ENCODE results near the gene TGM2.

TGM2 gene

GRCh38 chr20:38165089-38165965 is at the start of gene TGM2:
Gene TGM2, minus strand, starts transcription at chr20:38165270. Its CDS starts 72 bp downstream, at chr20:38165198.
- no peak for DNase-seq

DNA sequence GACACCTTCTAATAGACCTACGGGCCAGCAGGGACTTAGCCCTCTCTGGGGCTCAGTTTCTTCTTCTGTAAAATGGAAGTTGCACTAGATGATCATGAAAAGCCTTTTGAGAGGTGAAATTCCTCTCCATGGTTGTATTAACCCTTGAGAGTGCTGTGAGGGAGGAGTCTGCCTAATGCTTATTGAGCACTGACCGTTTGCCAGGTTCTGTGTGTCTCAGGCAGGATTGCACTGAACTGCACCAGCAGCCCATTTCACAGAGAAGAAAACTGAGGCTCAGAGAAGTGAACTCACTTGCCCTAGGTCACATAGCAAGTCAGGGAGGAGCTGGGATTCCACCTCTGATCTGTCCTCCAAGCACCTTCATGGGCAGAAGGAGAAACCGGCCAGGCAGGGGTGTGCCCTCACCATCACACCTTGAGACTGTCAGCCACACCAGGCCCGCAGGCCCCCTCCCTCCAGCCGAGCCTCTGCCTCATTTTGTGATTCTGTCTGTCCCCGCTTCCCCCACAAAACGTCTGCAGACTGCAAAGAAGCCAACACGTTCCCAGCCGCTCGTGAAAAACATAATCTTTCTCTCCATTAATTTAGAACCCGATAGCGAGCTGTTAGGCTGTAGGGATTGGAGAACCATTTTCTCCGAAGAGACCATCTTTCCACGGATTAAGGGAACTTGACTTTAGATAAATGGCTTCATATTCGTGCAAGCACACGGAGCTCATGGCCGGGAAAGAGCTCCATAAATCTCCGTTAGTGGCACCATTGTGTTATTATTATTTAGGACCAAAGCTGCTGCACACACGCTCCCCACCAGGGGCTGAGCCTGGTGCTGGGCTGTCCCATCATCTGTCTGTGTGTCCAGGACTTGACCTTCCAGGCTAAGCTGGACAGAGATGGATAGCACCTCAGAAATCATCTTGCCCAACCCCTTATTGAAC is 49.5 kb upstream of the TGM2 start:
- no peak for DNase-seq

DNA sequence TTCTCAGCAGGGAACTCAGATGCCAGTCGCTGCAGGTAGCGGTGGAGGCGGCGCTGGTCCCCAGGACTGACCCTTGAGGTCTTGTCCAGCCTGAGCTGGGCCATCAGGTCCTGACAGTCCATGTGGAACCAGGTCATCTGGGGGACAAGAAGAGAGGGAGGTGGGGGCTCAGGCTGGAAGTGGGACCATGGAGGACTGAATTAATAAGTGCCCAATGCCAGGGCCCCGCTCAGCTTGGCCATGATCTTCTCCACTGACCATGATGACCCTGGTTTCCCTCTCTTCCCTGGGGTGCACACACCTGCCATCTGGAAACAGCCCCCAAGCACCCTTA is 48.5 kb upstream of the TGM2 start:
- no peak for DNase-seq

GRCh38 chr20:38212806-38213606 is 47.9 kb upstream of the TGM2 start:
- DNase-seq: no peak

DNA sequence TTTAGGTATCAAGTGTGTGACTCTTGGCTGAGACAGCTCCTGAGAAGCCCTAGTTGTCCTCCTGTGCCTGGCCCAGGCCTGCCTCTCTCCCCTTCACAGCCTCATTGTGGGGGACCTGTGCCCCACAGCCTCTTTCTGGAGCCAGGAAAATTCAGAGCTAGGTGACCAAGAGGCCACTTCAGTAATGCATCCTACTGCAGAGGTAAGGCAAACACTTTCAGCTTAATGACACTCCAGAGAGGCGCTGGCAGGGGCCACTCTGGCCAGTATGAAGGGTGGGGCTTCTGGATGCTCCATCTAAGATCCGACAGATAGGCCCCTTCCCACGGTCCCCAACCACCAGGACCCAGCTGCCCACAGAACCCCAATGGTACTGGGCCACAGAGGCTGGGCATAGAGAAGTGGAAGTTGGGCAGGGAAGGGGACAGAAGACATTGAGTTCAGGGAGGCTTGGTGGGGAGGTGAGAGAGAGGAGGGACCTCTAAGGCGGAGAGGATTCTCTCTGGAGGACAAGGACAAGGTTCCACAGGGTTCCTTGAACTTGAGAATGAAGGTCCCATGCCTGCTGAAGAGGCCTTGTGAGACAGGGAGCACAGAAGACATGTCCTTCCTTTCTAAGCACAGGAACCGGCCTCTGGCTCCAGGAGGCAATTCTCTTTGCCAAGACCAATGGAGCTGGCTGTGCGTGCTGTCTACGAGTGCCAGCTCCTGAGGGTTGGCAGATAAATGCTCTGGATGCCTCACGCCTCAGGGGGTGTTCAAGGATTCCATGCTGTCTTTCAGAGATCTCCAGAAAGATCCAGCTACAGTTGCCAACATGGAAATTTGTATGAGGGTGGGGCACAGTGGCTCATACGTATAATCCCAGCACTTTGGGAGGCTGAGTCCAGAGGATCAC is 46.4 kb upstream of the TGM2 start:
- no peak for DNase-seq

GRCh38 chr20:38210741-38211140 is 45.7 kb upstream of the TGM2 start:
- DNase-seq: no peak

- no peak for DNase-seq
These were observed 44.8 kb upstream of the TGM2 start for GRCh38 chr20:38209736-38210405.

- DNase-seq: no peak
These were observed 44.1 kb upstream of the TGM2 start for GRCh38 chr20:38209054-38209675.

GRCh38 chr20:38208523-38208922 is 43.5 kb upstream of the TGM2 start:
- no peak for DNase-seq

DNA sequence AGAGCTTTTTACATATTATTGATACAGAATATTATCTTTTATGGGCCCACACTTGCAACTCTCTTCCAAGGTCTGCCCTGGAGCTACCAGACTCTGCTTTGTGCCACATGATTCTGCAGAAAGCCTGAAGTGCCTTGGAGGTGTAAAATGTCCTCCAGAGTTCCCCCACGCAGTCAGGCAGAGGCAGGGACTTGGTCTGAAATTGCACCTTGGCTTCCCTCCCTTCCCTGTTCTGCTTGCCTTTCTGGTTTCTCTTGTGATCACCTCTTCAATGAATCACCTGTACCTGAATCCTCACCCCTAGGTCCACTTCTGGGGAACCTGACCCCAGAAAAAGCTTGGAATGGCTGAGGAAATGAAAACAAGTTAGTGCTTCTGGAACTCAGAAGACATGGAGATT is 43.0 kb upstream of the TGM2 start:
- no peak for DNase-seq

- DNase-seq: no peak
These were observed 42.6 kb upstream of the TGM2 start for GRCh38 chr20:38207621-38208020.

GRCh38 chr20:38205001-38205400 is 39.9 kb upstream of the TGM2 start:
- DNase-seq: no peak

DNA sequence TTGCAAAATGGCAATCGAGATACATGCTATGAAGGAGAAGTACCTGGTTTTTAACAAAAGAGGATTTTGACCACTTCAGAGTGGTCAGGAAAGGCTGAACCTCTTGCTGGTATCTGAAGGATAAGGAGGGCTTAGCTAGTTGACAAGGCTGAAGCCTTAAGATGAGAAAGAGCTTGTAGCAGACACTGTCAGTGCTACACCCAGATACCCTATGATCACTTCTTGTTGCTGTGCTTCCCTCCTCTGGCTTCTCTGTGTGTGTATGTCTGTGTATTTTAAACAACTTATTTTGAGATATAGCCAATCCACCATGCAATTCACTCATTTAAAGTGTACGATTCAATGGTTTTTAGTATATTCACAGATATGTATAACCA is 38.9 kb upstream of the TGM2 start:
- DNase-seq: no peak

DNA sequence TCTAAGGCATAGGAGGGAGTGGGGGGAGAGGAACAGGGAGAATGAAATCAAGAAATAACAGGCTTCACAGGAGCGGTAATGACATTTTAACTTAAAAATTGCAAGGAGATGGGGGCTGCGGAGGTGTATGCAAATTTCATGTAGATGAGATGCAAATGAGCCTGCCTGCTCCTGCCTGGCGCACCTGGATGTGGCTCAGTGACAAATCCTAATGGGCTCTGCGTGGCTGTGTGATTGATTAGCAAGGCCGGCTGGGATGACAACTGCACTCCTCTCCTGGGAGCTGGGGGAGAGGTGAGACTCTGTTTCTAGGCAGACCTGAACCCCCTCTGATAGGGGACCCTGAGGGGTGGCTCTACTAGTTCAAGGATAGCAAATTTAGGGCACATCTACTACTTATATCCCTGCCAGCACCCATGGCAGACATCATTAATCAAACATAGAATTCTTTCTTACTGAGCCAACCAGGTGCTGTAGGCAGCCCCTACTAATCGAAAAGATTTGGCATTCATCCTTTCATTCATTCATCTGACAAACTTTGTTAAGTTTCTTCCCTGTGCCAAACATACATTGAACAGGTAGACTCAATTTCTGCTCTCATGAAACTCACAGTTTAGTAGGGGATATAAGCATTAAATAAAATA is 38.4 kb upstream of the TGM2 start:
- no peak for DNase-seq

GRCh38 chr20:38202982-38203293 is 37.9 kb upstream of the TGM2 start:
- DNase-seq: no peak

- DNase-seq: no peak
These were observed 37.3 kb upstream of the TGM2 start for GRCh38 chr20:38202153-38202981.

GRCh38 chr20:38201356-38201755 is 36.3 kb upstream of the TGM2 start:
- no peak for DNase-seq

GRCh38 chr20:38200646-38201045 is 35.6 kb upstream of the TGM2 start:
- no peak for DNase-seq

- no peak for DNase-seq
These were observed 34.7 kb upstream of the TGM2 start for GRCh38 chr20:38199501-38200390.

Measured in DMS79 (cell line).